HUDEP-2 (cell line): ENCODE measurements around the gene BRD2.

Experiments
- DNase-seq, 76 experiments: peaks; one replicate each; lab custom pipeline; 2025; ENCODE audit not compliant: unreplicated experiment in 76 of 76; lab: John Stamatoyannopoulos, UW

Gene BRD2

DNA sequence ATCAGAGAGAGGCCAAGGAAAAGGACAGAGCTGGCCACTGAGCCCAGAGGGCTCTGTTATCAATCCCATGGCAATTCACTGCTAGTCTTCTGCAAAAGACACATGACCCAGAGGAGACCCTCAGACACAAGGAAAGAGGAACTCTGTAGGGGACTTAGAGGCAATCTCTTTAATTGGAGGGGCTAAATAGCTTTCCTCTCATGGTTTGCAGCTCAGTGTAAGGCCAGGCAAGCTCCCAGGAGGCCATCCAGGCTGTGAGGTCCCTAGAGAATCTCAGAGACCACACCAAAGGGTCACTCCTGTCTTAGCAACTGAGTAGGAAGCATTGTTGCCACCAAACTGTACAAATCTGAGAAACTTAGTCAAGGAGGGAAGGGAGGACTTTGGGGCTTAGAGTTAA is 51.0 kb downstream of the BRD2 start:
- DNase-seq: no peak

DNA sequence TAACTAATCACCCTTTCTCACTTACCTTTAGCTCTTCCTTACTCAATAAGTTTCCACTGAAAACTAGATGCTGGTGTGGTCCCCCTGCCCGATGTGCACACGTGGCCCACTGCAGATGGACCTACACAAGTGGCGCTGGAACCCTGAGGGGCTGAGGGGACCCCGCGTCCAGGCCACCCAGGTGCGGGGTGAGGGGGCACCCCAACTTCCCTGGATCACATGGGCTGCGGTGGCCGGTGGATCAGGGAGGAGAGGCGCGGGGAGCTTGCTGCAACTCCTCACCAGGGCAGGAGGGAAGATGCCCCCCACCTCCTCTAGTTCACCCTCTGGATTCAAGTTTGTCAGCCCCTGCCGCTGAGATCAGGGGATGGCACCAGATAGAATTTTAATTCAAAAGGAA is 53.5 kb downstream of the BRD2 start:
- no peak for DNase-seq

DNA sequence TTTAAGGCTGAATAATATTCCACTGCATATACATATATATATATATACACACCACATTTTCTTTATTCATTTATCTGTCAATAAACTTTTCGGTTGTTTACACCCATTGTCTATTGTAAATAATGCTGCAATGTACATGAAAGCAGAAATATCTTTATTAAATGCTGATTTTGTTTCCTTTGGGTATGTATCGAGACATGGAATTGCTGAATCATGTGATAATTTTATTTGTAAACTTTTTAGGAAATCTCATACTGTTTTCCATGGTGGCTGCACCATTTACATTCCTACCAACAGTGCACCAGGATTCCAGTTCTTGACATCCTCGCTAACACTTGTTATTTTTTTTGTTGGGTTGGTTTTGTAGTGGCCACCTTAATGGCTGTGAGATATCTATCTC is 55.1 kb downstream of the BRD2 start:
- no peak for DNase-seq

DNA sequence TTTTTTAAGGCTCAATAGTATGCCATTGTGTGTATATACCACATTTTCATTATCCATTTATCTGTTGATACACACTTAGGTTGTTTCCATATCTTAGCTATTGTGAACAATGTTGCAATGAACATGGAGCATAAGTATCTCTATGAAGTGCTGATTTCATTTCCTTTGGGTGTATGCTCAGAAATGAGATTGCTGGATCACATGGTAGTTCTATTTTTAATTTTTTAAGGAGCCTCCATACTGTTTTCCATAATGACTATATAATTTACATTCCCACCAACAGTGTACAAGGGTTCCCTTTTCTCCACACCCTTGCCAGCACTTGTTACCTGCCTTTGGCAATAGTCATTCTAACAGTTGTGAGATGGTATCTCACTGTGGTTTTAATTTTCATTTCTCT is 56.1 kb downstream of the BRD2 start:
- no peak for DNase-seq

DNA sequence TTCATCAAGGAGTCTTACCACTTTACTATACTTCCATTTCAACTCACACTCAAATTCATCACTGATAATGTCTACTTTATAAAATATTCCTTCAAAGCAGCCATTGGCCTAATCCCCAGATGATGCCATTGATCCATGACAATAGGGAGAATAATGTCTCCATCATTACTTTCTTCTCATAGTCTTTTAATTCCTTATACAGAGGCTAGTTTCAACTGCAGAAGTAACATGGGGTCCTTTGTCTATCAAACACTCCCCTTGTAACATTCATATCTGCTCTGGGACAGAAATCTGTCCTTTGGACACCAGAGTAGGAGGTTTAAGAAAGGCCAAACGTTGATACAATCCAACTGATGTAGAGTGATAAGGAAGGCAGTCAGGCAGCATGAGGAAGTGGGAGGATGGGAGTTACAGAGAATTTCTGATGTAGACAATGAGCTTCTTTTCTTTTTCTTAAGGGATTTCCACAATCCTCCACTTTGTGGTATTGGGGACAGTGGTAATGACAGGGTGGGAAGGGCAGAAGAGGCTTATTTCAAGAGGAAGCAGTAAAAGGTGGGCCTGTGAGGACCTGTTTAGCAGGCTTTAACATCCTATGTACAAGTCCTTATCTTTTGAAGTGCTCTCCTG is 59.9 kb downstream of the BRD2 start:
- DNase-seq: no peak

DNA sequence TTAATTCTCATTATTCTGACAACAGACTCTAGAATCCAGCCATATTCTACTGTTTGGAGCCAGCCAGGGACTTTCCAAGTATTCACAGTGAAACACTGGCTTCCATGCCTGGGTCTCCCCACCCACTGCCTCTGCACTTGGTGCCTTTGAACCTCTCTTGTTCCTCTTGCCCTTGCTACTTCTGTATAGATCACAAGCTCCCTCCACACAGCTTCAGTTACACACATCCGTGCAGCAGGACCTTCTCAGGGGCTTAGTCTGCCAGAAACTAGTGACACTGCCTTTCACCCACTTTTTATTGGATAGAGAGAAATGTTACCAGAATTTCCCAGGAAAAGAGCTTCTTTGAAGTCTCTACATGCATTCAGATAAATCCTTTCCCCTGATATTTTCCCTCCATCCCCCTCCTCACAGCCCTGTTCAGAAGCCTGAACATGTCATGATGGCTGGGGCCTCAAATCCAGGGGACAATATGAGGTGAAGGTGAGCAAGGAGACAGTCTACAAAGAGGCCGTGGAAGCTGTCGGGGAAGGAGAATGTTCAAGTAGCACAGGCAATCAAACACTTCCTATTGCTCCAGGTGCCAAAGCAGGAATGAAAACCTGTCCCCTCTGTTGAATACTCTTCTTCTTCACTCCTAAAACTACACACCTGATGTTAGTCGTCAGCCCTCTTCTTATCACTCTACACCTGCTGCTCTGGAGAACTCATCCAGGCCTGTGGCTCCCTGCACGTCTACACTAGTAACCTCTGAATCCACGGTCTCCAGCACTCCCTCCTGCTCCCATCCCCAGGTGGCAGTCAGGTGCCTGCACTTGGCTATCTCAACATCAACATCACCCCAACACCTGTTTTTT is 61.2 kb downstream of the BRD2 start:
- no peak for DNase-seq

DNA sequence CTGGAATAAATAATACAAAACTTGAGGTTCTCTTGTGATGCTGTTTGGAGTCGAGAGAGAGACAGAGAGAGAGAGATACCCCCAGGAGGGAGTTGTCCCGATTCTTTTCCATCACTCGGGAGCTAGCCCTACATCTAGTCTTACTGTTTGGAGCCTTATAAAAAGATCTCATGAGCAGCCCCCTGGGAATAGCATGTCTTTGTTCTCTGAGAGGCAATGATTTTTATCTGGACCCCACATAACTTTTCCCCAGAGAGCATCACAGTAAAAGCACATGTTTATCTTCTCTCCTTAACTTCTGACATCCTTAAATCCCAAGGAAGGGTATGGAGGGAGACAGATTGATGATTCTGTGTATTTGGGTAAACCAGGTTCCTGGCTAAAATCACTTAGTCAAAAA is 61.9 kb downstream of the BRD2 start:
- DNase-seq: no peak
